Osteoblast (primary cell): ENCODE data around the gene ESF1. TPM values are rescaled to one million over a fixed set of nuclear protein-coding genes. Genes with fewer than 3 reads are reported as not detected.

Experiments
- DNase-seq: peaks from one replicate; pipeline ENCODE4 v3.0.0; 2011; ENCODE audit warnings: low spot score, mixed read lengths; ENCODE audit not compliant: insufficient read length; ENCODE audit errors: missing footprints
- H2AFZ ChIP-seq: 2 replicates; pipeline ENCODE4 v1.6.0; 2011; ENCODE audit warnings: mild to moderate bottlenecking, low read length
- H3K27ac ChIP-seq: 2 replicates; pipeline ENCODE4 v1.5.1; 2011; ENCODE audit warnings: mild to moderate bottlenecking, low read depth, low read length, moderate library complexity
- H3K27me3 ChIP-seq: 2 replicates; pipeline ENCODE4 v1.6.0; 2012; ENCODE audit warnings: mild to moderate bottlenecking, control low read depth, inconsistent platforms, low read length, moderate library complexity; ENCODE audit not compliant: insufficient read depth
- H3K36me3 ChIP-seq: 2 replicates; pipeline ENCODE4 v1.5.1; 2011; ENCODE audit warnings: mild to moderate bottlenecking, low read length, control low read depth, moderate library complexity; ENCODE audit not compliant: insufficient read depth
- H3K4me1 ChIP-seq: 2 replicates; pipeline ENCODE4 v1.5.1; 2011; ENCODE audit warnings: mild to moderate bottlenecking, low read length, control low read depth, moderate library complexity; ENCODE audit not compliant: insufficient read depth
- H3K4me2 ChIP-seq: 2 replicates; pipeline ENCODE4 v1.6.0; 2011; ENCODE audit warnings: mild to moderate bottlenecking, low read length; ENCODE audit not compliant: insufficient read depth
- H3K4me3 ChIP-seq: fragments of 200-600 bp; sonication (generic); 3 replicates; pipeline ENCODE4 v1.5.1; 2012; ENCODE audit warnings: mild to moderate bottlenecking, low read length, inconsistent platforms; ENCODE audit not compliant: insufficient read depth
- H3K79me2 ChIP-seq: 2 replicates; pipeline ENCODE4 v1.6.0; 2012; ENCODE audit warnings: mild to moderate bottlenecking, low read length, control low read depth, inconsistent platforms; ENCODE audit not compliant: insufficient read depth
- H3K9me3 ChIP-seq: 2 replicates; pipeline ENCODE4 v1.5.1; 2011; ENCODE audit warnings: low read depth, low read length, control low read depth
- H4K20me1 ChIP-seq: 2 replicates; pipeline ENCODE4 v1.6.0; 2012; ENCODE audit warnings: mild to moderate bottlenecking, low read length, control low read depth; ENCODE audit not compliant: insufficient read depth
- total RNA-seq: library from RNA; depleted of rRNA; stranded (reverse); fragments of >200 nt; gene quantifications from 2 replicates; pipeline ENCODE4 v1.2.3, GENCODE V29; 2012
- TF ChIP-seq, protein P1 (sequence below): IDR thresholded peaks from 2 replicates; pipeline ENCODE4 v1.5.1; 2011; ENCODE audit warnings: mild to moderate bottlenecking, low read depth, low read length, moderate library complexity; ENCODE audit errors: extremely low read depth

The ESF1 gene
- total RNA-seq, 1 donor, result 9.0 TPM

DNA sequence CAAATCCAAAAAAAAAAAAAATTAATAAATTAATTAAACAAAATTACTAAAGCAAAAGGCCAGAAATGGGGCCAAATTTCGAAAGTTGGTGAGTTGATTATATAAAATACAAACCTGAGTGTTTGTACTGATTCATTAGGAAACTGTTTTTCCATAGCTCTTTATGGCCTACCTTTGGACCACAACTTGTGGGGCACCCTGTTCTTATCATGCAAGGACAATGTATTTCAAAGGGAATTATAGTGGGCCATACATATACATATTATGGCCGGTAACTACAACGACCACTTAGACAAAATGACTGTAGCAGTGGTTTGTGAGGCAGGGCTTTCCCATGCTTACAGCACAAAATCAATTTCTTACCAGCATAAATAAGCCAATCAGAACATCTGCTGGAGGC lies 69.5 kb downstream of the ESF1 start:
- Histone ChIP-seq H3K79me2 (no peaks in the 10 kb centered on the region), H3K4me1 (no peaks in the 10 kb centered on the region), H3K4me3 (no peak overlapping the region), H3K4me2 (no peak overlapping the region), H2AFZ (no peak overlapping the region), H3K27ac (no peak overlapping the region), H3K36me3 (peaks cover 26% of the 10 kb centered on the region), H3K27me3 (no peaks in the 10 kb centered on the region), H3K9me3 (no peaks in the 10 kb centered on the region), H4K20me1 (no peaks in the 10 kb centered on the region)
- DNase-seq, result no peak
- TF ChIP-seq, protein P1, sequence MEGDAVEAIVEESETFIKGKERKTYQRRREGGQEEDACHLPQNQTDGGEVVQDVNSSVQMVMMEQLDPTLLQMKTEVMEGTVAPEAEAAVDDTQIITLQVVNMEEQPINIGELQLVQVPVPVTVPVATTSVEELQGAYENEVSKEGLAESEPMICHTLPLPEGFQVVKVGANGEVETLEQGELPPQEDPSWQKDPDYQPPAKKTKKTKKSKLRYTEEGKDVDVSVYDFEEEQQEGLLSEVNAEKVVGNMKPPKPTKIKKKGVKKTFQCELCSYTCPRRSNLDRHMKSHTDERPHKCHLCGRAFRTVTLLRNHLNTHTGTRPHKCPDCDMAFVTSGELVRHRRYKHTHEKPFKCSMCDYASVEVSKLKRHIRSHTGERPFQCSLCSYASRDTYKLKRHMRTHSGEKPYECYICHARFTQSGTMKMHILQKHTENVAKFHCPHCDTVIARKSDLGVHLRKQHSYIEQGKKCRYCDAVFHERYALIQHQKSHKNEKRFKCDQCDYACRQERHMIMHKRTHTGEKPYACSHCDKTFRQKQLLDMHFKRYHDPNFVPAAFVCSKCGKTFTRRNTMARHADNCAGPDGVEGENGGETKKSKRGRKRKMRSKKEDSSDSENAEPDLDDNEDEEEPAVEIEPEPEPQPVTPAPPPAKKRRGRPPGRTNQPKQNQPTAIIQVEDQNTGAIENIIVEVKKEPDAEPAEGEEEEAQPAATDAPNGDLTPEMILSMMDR, result no peak

DNA sequence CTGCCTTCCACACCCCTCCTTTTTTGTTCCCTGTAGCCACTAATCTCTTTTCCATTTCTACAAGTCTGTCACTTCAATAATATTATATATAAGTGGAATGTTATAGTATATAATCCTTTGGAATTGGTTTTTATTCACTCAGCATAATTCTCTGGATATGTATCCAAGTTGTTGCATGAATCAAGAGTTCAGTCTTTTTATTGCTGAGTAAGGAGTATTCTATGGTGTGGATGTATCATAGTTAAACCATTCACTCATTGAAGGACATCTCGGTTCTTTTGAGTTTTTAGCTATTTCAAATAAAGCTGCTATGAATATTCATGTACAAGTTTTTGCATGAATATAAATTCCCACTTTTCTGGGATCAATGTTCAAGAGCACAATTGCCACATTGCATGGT lies 76.5 kb downstream of the ESF1 start:
- no peak overlapping the region for H2AFZ ChIP-seq
- H3K27ac ChIP-seq, result no peak overlapping the region
- no peaks in the 10 kb centered on the region for H3K27me3 ChIP-seq
- DNase-seq, result no peak
- H3K9me3 ChIP-seq, result no peaks in the 10 kb centered on the region
- no peaks in the 10 kb centered on the region for H3K36me3 ChIP-seq
- H3K4me1 ChIP-seq, result no peaks in the 10 kb centered on the region
- TF ChIP-seq, protein P1, result no peak
- no peak overlapping the region for H3K4me3 ChIP-seq
- H3K79me2 ChIP-seq, result no peaks in the 10 kb centered on the region
- H3K4me2 ChIP-seq, result no peak overlapping the region
- H4K20me1 ChIP-seq, result no peaks in the 10 kb centered on the region

DNA sequence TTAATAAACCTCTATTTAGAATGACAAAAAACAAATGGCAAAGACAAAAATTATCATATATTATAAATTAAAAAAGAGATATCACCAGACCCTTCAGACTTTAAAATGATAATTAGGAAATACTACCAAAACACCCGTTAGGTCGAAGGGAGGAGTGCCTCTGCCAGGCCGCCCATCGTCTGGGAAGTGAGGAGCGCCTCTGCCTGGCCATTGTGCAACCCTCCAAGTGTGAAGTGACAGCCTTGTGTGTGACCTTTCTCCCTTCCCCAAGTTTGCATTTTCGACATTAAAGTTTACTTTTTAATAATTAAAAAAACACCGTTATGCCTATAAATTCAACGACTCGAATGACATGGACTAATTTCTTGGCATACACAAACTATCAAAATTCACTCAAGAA lies 81.5 kb downstream of the ESF1 start:
- Histone ChIP-seq H4K20me1 (no peaks in the 10 kb centered on the region), H3K79me2 (no peaks in the 10 kb centered on the region), H3K4me3 (no peak overlapping the region), H3K9me3 (no peaks in the 10 kb centered on the region), H3K27me3 (no peaks in the 10 kb centered on the region), H2AFZ (no peak overlapping the region), H3K27ac (no peak overlapping the region), H3K36me3 (no peaks in the 10 kb centered on the region), H3K4me1 (no peaks in the 10 kb centered on the region), H3K4me2 (no peak overlapping the region)
- DNase-seq, result no peak
- TF ChIP-seq, protein P1, result no peak

DNA sequence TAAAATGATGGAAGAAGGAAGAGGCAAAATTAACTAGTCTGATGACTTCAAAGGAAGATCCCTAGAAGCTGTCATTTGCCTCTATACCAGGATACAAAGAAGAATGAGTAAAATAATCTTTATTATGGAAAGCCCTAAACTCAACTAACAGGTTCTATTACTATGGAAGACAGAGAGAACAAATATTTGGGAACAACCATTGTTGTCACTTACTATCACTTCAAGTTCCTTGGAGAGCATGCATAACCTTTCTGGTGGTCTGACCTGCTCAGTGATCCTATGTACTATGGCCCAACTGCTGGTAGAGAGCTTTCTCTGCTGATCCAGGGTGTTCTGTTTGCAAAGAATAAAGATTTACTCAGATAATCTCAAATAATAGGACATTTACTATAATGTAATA lies 83.2 kb downstream of the ESF1 start:
- DNase-seq, result no peak
- TF ChIP-seq, protein P1, result no peak
- no peaks in the 10 kb centered on the region for H3K4me1 ChIP-seq

More for the DNA sequence above, 83.2 kb downstream of the ESF1 start:
- H3K4me2 ChIP-seq, result no peak overlapping the region
- H3K27ac ChIP-seq, result no peak overlapping the region
- no peaks in the 10 kb centered on the region for H3K79me2 ChIP-seq
- H3K4me3 ChIP-seq, result no peak overlapping the region
- H4K20me1 ChIP-seq, result no peaks in the 10 kb centered on the region
- H3K27me3 ChIP-seq, result no peaks in the 10 kb centered on the region
- H3K36me3 ChIP-seq, result no peaks in the 10 kb centered on the region
- H2AFZ ChIP-seq, result no peak overlapping the region
- no peaks in the 10 kb centered on the region for H3K9me3 ChIP-seq
